NCI-H226 (cell line): ENCODE measurements around the gene AMPD1.

Source experiments
- DNase-seq: peaks from one replicate; pipeline ENCODE4 v3.0.0-alpha.2; 2015

Gene AMPD1

DNA sequence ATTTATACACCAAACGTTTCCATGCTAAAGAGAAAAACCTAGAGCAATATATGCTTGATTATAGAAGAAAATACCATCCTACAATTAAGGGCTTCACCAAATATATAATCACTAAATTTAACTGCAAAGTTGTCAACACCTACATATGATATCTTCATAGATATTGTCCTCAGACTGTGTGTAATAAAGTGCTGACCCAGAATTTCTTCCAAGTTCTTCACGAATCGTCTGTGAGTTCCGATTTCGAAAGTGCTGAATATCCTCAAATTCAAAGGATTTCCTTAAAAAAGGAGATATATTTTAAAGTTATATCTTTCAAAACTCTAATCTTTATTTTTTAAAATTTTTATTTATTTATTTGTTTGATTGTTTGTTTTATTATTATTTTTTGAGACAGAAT, 72.0 kb downstream of the AMPD1 start:
- DNase-seq, result no peak
